ENCODE results near the gene FOXA2. TPM values are rescaled to one million over a fixed set of nuclear protein-coding genes. Genes with fewer than 3 reads are reported as not detected.

The FOXA2 gene
- total RNA-seq, 2 experiments from 2014 or later, result not detected

- Mint-ChIP-seq H3K4me1 (ENCODE audit: low read depth) (peaks cover 3% of the 10 kb centered on the region), H3K27ac (no peak overlapping the region), H3K9me3 (no peaks in the 10 kb centered on the region), H3K27me3 (peaks cover 70% of the 10 kb centered on the region), H3K36me3 (ENCODE audit: low read depth) (peaks cover 5% of the 10 kb centered on the region), H3K4me3 (no peak overlapping the region)
- POLR2A ChIA-PET, result no interaction called here
- DNase-seq (no peak), ATAC-seq (no peak)
- intact Hi-C loops (cut with micrococcal nuclease), result loop anchor here (10.0 kb wide), 3 partner anchors 238 to 1068 kb away; partner anchors contain the start of genes NKX2-2 and PAX1
- CTCF ChIA-PET, result no interaction called here
- TF ChIP-seq CTCF (IDR thresholded peaks at IDR 0.05), result no peak
Measured at GRCh38 chr20:22582386-22582963, 1.9 kb downstream of the FOXA2 start.

GRCh38 chr20:22581437-22582385 lies 2.7 kb downstream of the FOXA2 start:
- H3K27ac Mint-ChIP-seq, result no peak overlapping the region

GRCh38 chr20:22579711-22580697 lies 4.4 kb downstream of the FOXA2 start:
- peaks cover 70% of the 10 kb centered on the region for H3K27me3 Mint-ChIP-seq
- ChIA-PET CTCF (no interaction called here), POLR2A (no interaction called here)
- TF ChIP-seq CTCF (IDR thresholded peaks at IDR 0.05), result no peak
- no peak overlapping the region for H3K27ac Mint-ChIP-seq
- intact Hi-C loops (cut with micrococcal nuclease), result loop anchor here (10.0 kb wide), 4 partner anchors 235 to 1475 kb away; partner anchors contain the start of genes LINC00237, NKX2-2 and PAX1
- peaks cover 5% of the 10 kb centered on the region for H3K36me3 Mint-ChIP-seq (ENCODE audit: low read depth)
- no peaks in the 10 kb centered on the region for H3K9me3 Mint-ChIP-seq
- peaks cover 4% of the 10 kb centered on the region for H3K4me1 Mint-ChIP-seq (ENCODE audit: low read depth)
- H3K4me3 Mint-ChIP-seq, result no peak overlapping the region
- ATAC-seq, result no peak
- no peak for DNase-seq

More at GRCh38 chr20:22581437-22582385, 2.7 kb downstream of the FOXA2 start:
- peaks cover 3% of the 10 kb centered on the region for H3K4me1 Mint-ChIP-seq (ENCODE audit: low read depth)
- no peak for DNase-seq
- POLR2A ChIA-PET, result no interaction called here
- H3K27me3 Mint-ChIP-seq, result peaks cover 70% of the 10 kb centered on the region
- intact Hi-C loops (cut with micrococcal nuclease), result loop anchor here (10.0 kb wide), 3 partner anchors 237 to 1067 kb away; partner anchors contain the start of genes NKX2-2 and PAX1
- H3K4me3 Mint-ChIP-seq, result no peak overlapping the region
- H3K36me3 Mint-ChIP-seq (ENCODE audit: low read depth), result peaks cover 5% of the 10 kb centered on the region
- no peaks in the 10 kb centered on the region for H3K9me3 Mint-ChIP-seq
- no peak for ATAC-seq
- TF ChIP-seq CTCF (IDR thresholded peaks at IDR 0.05), result no peak
- CTCF ChIA-PET, result no interaction called here

GRCh38 chr20:22579119-22579427 lies 5.3 kb downstream of the FOXA2 start:
- Mint-ChIP-seq H3K4me1 (ENCODE audit: low read depth) (peaks cover 4% of the 10 kb centered on the region), H3K27me3 (peaks cover 75% of the 10 kb centered on the region), H3K9me3 (no peaks in the 10 kb centered on the region), H3K36me3 (ENCODE audit: low read depth) (peaks cover 5% of the 10 kb centered on the region), H3K4me3 (no peak overlapping the region), H3K27ac (no peak overlapping the region)
- TF ChIP-seq CTCF (IDR thresholded peaks at IDR 0.05), result no peak
- DNase-seq (no peak), ATAC-seq (no peak)
- intact Hi-C loops (cut with micrococcal nuclease), result loop anchor here (10.0 kb wide), 1 partner anchor 1474 kb away; the partner anchor contains the start of gene LINC00237
- CTCF ChIA-PET, result no interaction called here
- POLR2A ChIA-PET, result no interaction called here

Data from activated CD8-positive, alpha-beta T cell treated with anti-CD3 and anti-CD28 coated beads for 36 hours (primary cell).